Nephron progenitor cell (in vitro differentiated cells): ENCODE measurements around the gene PREPL.
"Not testable (repeated sequence)": the region's sequence is repeated elsewhere in the genome, so short reads cannot be mapped to it uniquely, and the experiment has no call there.

Experiments
- DNase-seq: peaks from one replicate; pipeline ENCODE4 v3.0.0; 2021
- H3K27ac Mint-ChIP-seq: 2 replicates; pipeline ENCODE4 v1.8.0; 2021; ENCODE audit warnings: mild to moderate bottlenecking, moderate library complexity, mixed read lengths
- H3K27me3 Mint-ChIP-seq: 2 replicates; pipeline ENCODE4 v1.8.0; 2021; ENCODE audit warnings: mild to moderate bottlenecking, low read depth, mixed read lengths; ENCODE audit not compliant: poor library complexity
- H3K36me3 Mint-ChIP-seq: 2 replicates; pipeline ENCODE4 v1.8.0; 2021; ENCODE audit warnings: low read depth, mixed read lengths
- H3K4me1 Mint-ChIP-seq: 2 replicates; pipeline ENCODE4 v1.8.0; 2021; ENCODE audit warnings: mixed read lengths
- H3K4me3 Mint-ChIP-seq: 2 replicates; pipeline ENCODE4 v1.8.0; 2021; ENCODE audit warnings: mild to moderate bottlenecking, moderate library complexity, mixed read lengths
- H3K9me3 Mint-ChIP-seq: 2 replicates; pipeline ENCODE4 v1.8.0; 2021; ENCODE audit warnings: mild to moderate bottlenecking, moderate library complexity, mixed read lengths
- TF ChIP-seq, protein P1 (sequence below): fragments of 200-600 bp; sonication (generic); IDR thresholded peaks from 2 replicates; pipeline ENCODE4 v1.5.0; 2021; ENCODE audit warnings: antibody characterized with exemption

The PREPL gene

DNA sequence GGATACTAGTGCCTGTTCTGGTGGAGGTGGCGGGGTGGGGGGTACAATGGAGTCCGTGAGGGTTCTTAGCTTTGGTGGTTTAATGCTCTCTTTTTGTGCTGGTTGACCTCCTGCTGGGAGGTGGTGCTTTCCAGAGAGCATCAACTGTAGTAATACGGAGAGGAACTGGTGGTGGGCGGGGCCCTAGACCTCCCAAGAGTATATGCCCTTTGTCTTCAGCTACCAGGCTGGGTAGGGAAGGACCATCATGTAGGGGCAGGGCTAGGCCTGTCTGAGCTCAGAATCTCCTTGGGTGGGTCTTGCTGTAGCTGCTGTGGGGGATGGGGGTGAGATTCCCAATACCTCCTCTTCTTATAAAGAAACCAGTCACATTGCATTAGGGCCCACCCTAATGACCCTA lies 27.6 kb upstream of the PREPL start:
- H3K9me3 Mint-ChIP-seq, result peaks cover 49% of the 10 kb centered on the region
- TF ChIP-seq, protein P1, sequence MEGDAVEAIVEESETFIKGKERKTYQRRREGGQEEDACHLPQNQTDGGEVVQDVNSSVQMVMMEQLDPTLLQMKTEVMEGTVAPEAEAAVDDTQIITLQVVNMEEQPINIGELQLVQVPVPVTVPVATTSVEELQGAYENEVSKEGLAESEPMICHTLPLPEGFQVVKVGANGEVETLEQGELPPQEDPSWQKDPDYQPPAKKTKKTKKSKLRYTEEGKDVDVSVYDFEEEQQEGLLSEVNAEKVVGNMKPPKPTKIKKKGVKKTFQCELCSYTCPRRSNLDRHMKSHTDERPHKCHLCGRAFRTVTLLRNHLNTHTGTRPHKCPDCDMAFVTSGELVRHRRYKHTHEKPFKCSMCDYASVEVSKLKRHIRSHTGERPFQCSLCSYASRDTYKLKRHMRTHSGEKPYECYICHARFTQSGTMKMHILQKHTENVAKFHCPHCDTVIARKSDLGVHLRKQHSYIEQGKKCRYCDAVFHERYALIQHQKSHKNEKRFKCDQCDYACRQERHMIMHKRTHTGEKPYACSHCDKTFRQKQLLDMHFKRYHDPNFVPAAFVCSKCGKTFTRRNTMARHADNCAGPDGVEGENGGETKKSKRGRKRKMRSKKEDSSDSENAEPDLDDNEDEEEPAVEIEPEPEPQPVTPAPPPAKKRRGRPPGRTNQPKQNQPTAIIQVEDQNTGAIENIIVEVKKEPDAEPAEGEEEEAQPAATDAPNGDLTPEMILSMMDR, result no peak
- no peaks in the 10 kb centered on the region for H3K4me1 Mint-ChIP-seq
- H3K4me3 Mint-ChIP-seq, result no peak overlapping the region
- peaks cover 7% of the 10 kb centered on the region for H3K27me3 Mint-ChIP-seq
- no peak for DNase-seq
- H3K27ac Mint-ChIP-seq, result no peak overlapping the region
- H3K36me3 Mint-ChIP-seq, result peaks cover 37% of the 10 kb centered on the region

DNA sequence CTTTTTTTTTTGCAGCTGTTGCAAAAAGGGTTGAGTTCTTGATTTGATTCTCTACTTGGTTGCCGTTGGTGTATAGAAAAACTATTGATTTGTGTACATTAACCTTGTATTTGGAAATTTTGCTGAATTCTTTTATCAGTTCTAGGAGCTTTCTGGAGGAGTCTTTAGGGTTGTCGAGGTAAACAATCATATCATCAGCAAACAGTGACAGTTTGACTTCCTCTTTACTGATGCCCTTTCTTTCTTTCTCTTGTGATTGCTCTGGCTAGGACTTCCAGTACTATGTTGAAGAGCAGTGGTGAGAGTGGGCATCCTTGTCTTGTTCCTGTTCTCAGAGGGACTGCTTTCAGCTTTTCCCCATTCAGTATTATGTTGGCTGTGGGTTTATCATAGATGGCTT lies 23.9 kb upstream of the PREPL start:
- not testable (repeated sequence) for H3K27me3 Mint-ChIP-seq, H3K4me3 Mint-ChIP-seq, H3K4me1 Mint-ChIP-seq, H3K27ac Mint-ChIP-seq, DNase-seq
- H3K36me3 Mint-ChIP-seq, result peaks cover 49% of the 10 kb centered on the region
- peaks cover 54% of the 10 kb centered on the region for H3K9me3 Mint-ChIP-seq

DNA sequence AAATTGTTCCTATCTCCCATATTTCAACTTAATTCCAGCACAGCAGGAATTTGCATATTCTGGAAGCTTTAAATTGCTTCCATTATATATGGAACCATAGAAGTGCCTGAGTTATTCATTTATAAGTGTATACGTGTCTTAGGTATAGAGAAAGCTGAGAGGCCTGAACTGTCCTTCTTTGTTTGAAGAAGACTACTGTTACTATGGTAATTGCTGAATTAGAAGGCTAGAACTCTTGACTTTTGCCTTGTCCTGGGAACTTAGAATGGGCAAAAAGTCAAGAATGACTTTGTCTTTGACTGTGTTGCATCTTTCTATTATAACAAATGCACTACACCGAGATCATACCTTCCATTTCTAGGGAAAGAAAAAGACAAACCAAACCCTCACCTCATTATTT lies 16.2 kb upstream of the PREPL start:
- peaks cover 11% of the 10 kb centered on the region for H3K36me3 Mint-ChIP-seq
- H3K27me3 Mint-ChIP-seq, result no peaks in the 10 kb centered on the region
- H3K27ac Mint-ChIP-seq, result no peak overlapping the region
- TF ChIP-seq, protein P1, result no peak
- H3K9me3 Mint-ChIP-seq, result no peaks in the 10 kb centered on the region
- DNase-seq, result no peak
- no peaks in the 10 kb centered on the region for H3K4me1 Mint-ChIP-seq
- H3K4me3 Mint-ChIP-seq, result no peak overlapping the region

DNA sequence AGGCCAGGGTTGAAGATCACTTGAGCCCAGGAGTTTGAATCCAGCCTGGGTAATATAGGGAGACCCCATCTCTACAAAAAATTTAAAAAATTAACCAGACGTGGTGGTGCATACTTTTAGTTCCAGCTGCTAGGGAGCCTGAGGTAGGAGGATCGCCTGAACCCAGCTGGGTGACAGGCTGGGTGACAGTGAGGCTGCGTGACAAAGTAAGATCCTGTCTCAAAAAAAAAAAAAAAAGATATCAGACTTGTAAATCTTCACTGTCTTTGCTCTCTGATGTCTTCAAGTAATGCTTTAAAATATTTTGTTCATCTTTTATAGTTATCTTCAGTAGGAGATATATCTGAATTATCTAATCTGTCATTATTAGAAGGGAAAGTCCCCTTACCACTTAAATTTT lies 11.0 kb upstream of the PREPL start:
- Mint-ChIP-seq H3K27ac (no peak overlapping the region), H3K4me3 (no peak overlapping the region), H3K4me1 (no peaks in the 10 kb centered on the region), H3K36me3 (no peaks in the 10 kb centered on the region), H3K27me3 (no peaks in the 10 kb centered on the region), H3K9me3 (no peaks in the 10 kb centered on the region)
- no peak for DNase-seq
- TF ChIP-seq, protein P1, result no peak

DNA sequence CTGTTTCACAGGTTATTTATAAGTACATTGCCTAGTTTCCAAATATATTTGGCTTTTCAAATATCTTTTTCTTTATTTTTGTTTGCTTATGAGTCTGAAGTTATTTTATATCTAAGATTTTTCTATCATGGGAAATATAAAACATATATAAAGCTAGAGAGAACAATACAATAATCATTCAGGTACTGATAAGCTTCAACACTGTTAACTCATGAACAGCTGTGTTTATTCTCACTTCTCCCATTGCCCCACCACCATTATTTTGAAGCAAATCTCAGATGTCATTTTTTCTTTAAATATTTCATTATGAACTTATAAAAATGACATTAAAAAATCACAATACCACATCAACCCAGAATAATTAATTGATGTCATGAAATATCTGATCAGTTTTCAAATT lies 10.2 kb upstream of the PREPL start:
- DNase-seq, result no peak
- H3K27me3 Mint-ChIP-seq, result no peaks in the 10 kb centered on the region
- no peak overlapping the region for H3K4me3 Mint-ChIP-seq
- H3K36me3 Mint-ChIP-seq, result no peaks in the 10 kb centered on the region
- TF ChIP-seq, protein P1, result no peak
- H3K4me1 Mint-ChIP-seq, result no peaks in the 10 kb centered on the region
- no peaks in the 10 kb centered on the region for H3K9me3 Mint-ChIP-seq
- no peak overlapping the region for H3K27ac Mint-ChIP-seq

DNA sequence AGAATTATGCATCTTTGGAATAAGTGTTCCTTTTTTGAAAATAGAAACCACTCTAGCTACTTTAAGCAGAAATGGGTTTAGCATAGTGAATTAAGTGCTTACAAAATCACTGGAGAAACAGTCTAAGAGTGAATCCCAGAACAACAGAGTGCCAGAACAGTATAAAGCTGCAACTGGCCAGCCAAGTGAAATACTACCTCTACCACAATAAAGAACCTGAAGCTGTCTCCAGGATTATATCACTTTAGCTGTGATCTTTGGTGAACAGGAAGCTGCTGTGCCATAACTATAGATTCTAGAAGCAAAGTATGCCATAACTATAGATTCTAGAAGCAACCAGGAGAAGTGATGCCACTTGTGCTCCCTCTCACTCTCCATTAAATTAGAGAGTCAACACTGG lies 8.1 kb upstream of the PREPL start:
- no peak overlapping the region for H3K27ac Mint-ChIP-seq
- H3K4me1 Mint-ChIP-seq, result no peaks in the 10 kb centered on the region
- H3K4me3 Mint-ChIP-seq, result no peak overlapping the region
- no peak for DNase-seq
- no peaks in the 10 kb centered on the region for H3K27me3 Mint-ChIP-seq
- no peaks in the 10 kb centered on the region for H3K36me3 Mint-ChIP-seq
- TF ChIP-seq, protein P1, result no peak
- no peaks in the 10 kb centered on the region for H3K9me3 Mint-ChIP-seq
